ENCODE data around the gene CLOCK.

GRCh38 chr4:55407764-55408163, 138.9 kb downstream of the CLOCK start:
- TF ChIP-seq CTCF (IDR thresholded peaks at IDR 0.05) (no peak), POLR2AphosphoS5 (IDR thresholded peaks at IDR 0.05) (no peak), POLR2A (IDR thresholded peaks at IDR 0.05) (no peak)

Measured in upper lobe of left lung (tissue), 4 donors.